ENCODE data around the gene PRELID3B.

Gene PRELID3B

GRCh38 chr20:59010321-59010994 lies 32.1 kb downstream of the PRELID3B start:
- DNase-seq (ENCODE audit: low read depth in 2 of 2) = no peak

- no peak for DNase-seq (ENCODE audit: low read depth in 2 of 2)
Measured at GRCh38 chr20:59008715-59009336, 33.8 kb downstream of the PRELID3B start.

- no peak for DNase-seq (ENCODE audit: low read depth in 2 of 2)
Measured at GRCh38 chr20:59007665-59008511, 34.7 kb downstream of the PRELID3B start.

- no peak for DNase-seq (ENCODE audit: low read depth in 2 of 2)
Measured at GRCh38 chr20:59006864-59007664, 35.5 kb downstream of the PRELID3B start, which contains the start of gene CTSZ. Gene CTSZ, minus strand, starts transcription at chr20:59007254. Its CDS starts 126 bp downstream, at chr20:59007128.

GRCh38 chr20:59006167-59006863 lies 36.3 kb downstream of the PRELID3B start:
- no peak for DNase-seq (ENCODE audit: low read depth in 2 of 2)

- DNase-seq (ENCODE audit: low read depth in 2 of 2) = no peak
Measured at GRCh38 chr20:59005523-59006166, 36.9 kb downstream of the PRELID3B start.

GRCh38 chr20:59004763-59005522 lies 37.6 kb downstream of the PRELID3B start:
- DNase-seq (ENCODE audit: low read depth in 2 of 2) = no peak

- DNase-seq (ENCODE audit: low read depth in 2 of 2) = no peak
Measured at GRCh38 chr20:59004493-59004762, 38.2 kb downstream of the PRELID3B start.

- no peak for DNase-seq (ENCODE audit: low read depth in 2 of 2)
Measured at GRCh38 chr20:59003836-59004492, 38.6 kb downstream of the PRELID3B start.

GRCh38 chr20:59002874-59003399 lies 39.6 kb downstream of the PRELID3B start:
- DNase-seq (ENCODE audit: low read depth in 2 of 2) = no peak

GRCh38 chr20:59002388-59002787 lies 40.2 kb downstream of the PRELID3B start:
- DNase-seq (ENCODE audit: low read depth in 2 of 2) = no peak

- no peak for DNase-seq (ENCODE audit: low read depth in 2 of 2)
Measured at GRCh38 chr20:59001449-59002171, 41.0 kb downstream of the PRELID3B start.

- no peak for DNase-seq (ENCODE audit: low read depth in 2 of 2)
Measured at GRCh38 chr20:59001068-59001448, 41.5 kb downstream of the PRELID3B start.

- no peak for DNase-seq (ENCODE audit: low read depth in 2 of 2)
Measured at GRCh38 chr20:59000326-59000725, 42.3 kb downstream of the PRELID3B start.

- no peak for DNase-seq (ENCODE audit: low read depth in 2 of 2)
Measured at GRCh38 chr20:58998656-58999055, 43.9 kb downstream of the PRELID3B start.

GRCh38 chr20:58997141-58997770 lies 45.3 kb downstream of the PRELID3B start:
- DNase-seq (ENCODE audit: low read depth in 2 of 2) = no peak

- no peak for DNase-seq (ENCODE audit: low read depth in 2 of 2)
Measured at GRCh38 chr20:58996226-58996611, 46.4 kb downstream of the PRELID3B start.

Measured in stimulated activated CD8-positive, alpha-beta memory T cell treated with anti-CD3 and anti-CD28 coated beads, Interleukin-7, amount 100 ng/mL, for 4 hours (primary cell).